Neural cell (in vitro differentiated cells): ENCODE data around the gene UBE2V1.

Experiments
- CTCF ChIP-seq: fragments of 450-650 bp; IDR thresholded peaks from 2 replicates; pipeline ENCODE4 v1.5.1; 2014; ENCODE audit warnings: antibody characterized with exemption, mild to moderate bottlenecking, moderate library complexity; ENCODE audit not compliant: poor library complexity, severe bottlenecking
- EP300 ChIP-seq: fragments of 450-650 bp; conservative IDR thresholded peaks from 2 replicates; pipeline ENCODE4 v1.6.1; 2014; ENCODE audit warnings: antibody characterized with exemption, mild to moderate bottlenecking, moderate library complexity; ENCODE audit not compliant: poor library complexity, severe bottlenecking
- EZH2 ChIP-seq: fragments of 200-600, 300-800 bp; shearing (Covaris generic), sonication (generic); IDR thresholded peaks from 2 replicates; pipeline ENCODE4 v1.6.1; 2014; ENCODE audit warnings: antibody characterized with exemption, low read length, borderline replicate concordance, mild to moderate bottlenecking; ENCODE audit not compliant: insufficient read depth, poor library complexity, severe bottlenecking
- MXI1 ChIP-seq: fragments of 450-650 bp; conservative IDR thresholded peaks from 2 replicates; pipeline ENCODE4 v1.6.1; 2014; ENCODE audit warnings: antibody characterized with exemption, mild to moderate bottlenecking; ENCODE audit not compliant: poor library complexity, severe bottlenecking
- POLR2AphosphoS5 ChIP-seq: IDR thresholded peaks from 2 replicates; pipeline ENCODE4 v1.6.1; 2012
- RAD21 ChIP-seq: fragments of 450-650 bp; conservative IDR thresholded peaks from 2 replicates; pipeline ENCODE4 v1.6.1; 2014; ENCODE audit warnings: antibody characterized with exemption, mild to moderate bottlenecking, moderate library complexity
- SMC3 ChIP-seq: fragments of 450-650 bp; conservative IDR thresholded peaks from 2 replicates; pipeline ENCODE4 v1.6.1; 2014; ENCODE audit warnings: antibody characterized with exemption, mild to moderate bottlenecking, moderate library complexity; ENCODE audit not compliant: poor library complexity
- TAF1 ChIP-seq: IDR thresholded peaks from 2 replicates; pipeline ENCODE4 v1.6.1; 2012; ENCODE audit warnings: low read depth
- TF ChIP-seq, protein P1 (sequence below): IDR thresholded peaks from 2 replicates; pipeline ENCODE4 v1.6.1; 2012; ENCODE audit warnings: borderline replicate concordance

DNA sequence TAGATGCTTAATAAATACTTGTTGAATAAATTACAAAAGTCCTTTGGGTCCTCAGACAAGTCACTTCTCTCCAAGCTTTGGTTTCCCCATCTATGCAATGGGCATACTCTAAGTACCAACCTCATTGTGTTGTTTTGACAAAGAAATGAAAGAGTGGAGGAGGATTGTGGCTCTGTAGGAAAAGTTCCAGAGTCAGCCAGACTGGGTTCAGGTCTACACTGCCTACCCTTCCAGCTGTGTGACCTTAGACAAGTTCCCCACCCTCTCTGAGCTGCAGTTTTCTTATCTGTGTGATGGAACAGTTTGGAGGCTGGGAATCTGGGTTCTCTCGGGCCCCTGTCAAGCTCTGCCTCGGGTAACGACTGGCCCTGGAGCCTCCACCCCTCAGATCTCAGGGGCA lies 76.2 kb downstream of the UBE2V1 start:
- TF ChIP-seq CTCF = no peak
- TF ChIP-seq EZH2 = no peak
- TF ChIP-seq TAF1 = no peak
- TF ChIP-seq SMC3 = no peak
- TF ChIP-seq POLR2AphosphoS5 = no peak
- no peak for TF ChIP-seq EP300
- TF ChIP-seq, protein P1, sequence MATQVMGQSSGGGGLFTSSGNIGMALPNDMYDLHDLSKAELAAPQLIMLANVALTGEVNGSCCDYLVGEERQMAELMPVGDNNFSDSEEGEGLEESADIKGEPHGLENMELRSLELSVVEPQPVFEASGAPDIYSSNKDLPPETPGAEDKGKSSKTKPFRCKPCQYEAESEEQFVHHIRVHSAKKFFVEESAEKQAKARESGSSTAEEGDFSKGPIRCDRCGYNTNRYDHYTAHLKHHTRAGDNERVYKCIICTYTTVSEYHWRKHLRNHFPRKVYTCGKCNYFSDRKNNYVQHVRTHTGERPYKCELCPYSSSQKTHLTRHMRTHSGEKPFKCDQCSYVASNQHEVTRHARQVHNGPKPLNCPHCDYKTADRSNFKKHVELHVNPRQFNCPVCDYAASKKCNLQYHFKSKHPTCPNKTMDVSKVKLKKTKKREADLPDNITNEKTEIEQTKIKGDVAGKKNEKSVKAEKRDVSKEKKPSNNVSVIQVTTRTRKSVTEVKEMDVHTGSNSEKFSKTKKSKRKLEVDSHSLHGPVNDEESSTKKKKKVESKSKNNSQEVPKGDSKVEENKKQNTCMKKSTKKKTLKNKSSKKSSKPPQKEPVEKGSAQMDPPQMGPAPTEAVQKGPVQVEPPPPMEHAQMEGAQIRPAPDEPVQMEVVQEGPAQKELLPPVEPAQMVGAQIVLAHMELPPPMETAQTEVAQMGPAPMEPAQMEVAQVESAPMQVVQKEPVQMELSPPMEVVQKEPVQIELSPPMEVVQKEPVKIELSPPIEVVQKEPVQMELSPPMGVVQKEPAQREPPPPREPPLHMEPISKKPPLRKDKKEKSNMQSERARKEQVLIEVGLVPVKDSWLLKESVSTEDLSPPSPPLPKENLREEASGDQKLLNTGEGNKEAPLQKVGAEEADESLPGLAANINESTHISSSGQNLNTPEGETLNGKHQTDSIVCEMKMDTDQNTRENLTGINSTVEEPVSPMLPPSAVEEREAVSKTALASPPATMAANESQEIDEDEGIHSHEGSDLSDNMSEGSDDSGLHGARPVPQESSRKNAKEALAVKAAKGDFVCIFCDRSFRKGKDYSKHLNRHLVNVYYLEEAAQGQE = no peak
- no peak for TF ChIP-seq MXI1
- no peak for TF ChIP-seq RAD21
